H1 (cell line): ENCODE data around the gene TRAPPC8. TPM values are rescaled to one million over a fixed set of nuclear protein-coding genes. Genes with fewer than 3 reads are reported as not detected.
"Not testable (repeated sequence)": the region's sequence is repeated elsewhere in the genome, so short reads cannot be mapped to it uniquely, and the experiment has no call there.

Experiments used
- CTCF ChIA-PET: fragments of 300-600 bp; sonication (Branson Sonifier 250); formaldehyde crosslinking; loops from one replicate; lab custom pipeline; 2021; ENCODE audit not compliant: partially characterized antibody; lab: Charles Lee
- POLR2A ChIA-PET: fragments of 300-600 bp; sonication (Branson Sonifier 250); formaldehyde crosslinking; loops from one replicate; lab custom pipeline; 2021; ENCODE audit warnings: inconsistent platforms; ENCODE audit not compliant: partially characterized antibody; lab: Charles Lee
- DNase-seq, 2 experiments: peaks; one replicate each; pipeline versions ENCODE4 v3.0.0 to v3.0.0-alpha.2; 2010 to 2022; ENCODE audit warnings: low spot score in 2 of 2, low read depth in 1 of 2, mixed read lengths in 1 of 2
- FAIRE-seq: peaks from 2 replicates; lab custom pipeline; 2011; peaks lifted over from hg19 to GRCh38; lab: Jason Lieb, UNC
- H2AFZ ChIP-seq: 2 replicates; pipeline ENCODE4 v1.8.1; 2012; ENCODE audit warnings: low read length, inconsistent platforms
- H2AK5ac ChIP-seq: 2 replicates; pipeline ENCODE4 v1.6.1; 2013; ENCODE audit warnings: low read depth, low read length
- H2BK120ac ChIP-seq: replicated peaks from 2 replicates; pipeline ENCODE3; 2013; ENCODE audit warnings: low read depth, low read length, inconsistent platforms
- H2BK12ac ChIP-seq: 2 replicates; pipeline ENCODE4 v1.6.1; 2013; ENCODE audit warnings: low read depth, low read length
- H2BK15ac ChIP-seq: 2 replicates; pipeline ENCODE4 v1.6.1; 2013; ENCODE audit warnings: low read length
- H2BK20ac ChIP-seq: 2 replicates; pipeline ENCODE4 v1.6.1; 2013; ENCODE audit warnings: low read length
- H2BK5ac ChIP-seq: 2 replicates; pipeline ENCODE4 v1.6.1; 2013; ENCODE audit warnings: low read depth, low read length
- H3K14ac ChIP-seq: 2 replicates; pipeline ENCODE4 v1.6.1; 2013; ENCODE audit warnings: inconsistent platforms; ENCODE audit not compliant: insufficient read length
- H3K18ac ChIP-seq: 2 replicates; pipeline ENCODE4 v1.6.1; 2013; ENCODE audit warnings: low read length; ENCODE audit errors: extremely low read depth
- H3K23ac ChIP-seq: 2 replicates; pipeline ENCODE4 v1.6.1; 2013; ENCODE audit warnings: inconsistent platforms; ENCODE audit not compliant: insufficient read length
- H3K23me2 ChIP-seq: 2 replicates; pipeline ENCODE4 v1.6.1; 2013; ENCODE audit warnings: low read depth, low read length
- H3K27ac ChIP-seq: 2 replicates; pipeline ENCODE4 v1.6.1; 2011; ENCODE audit warnings: low read depth, low read length, inconsistent platforms
- H3K27me3 ChIP-seq, 4 experiments: replicated peaks in 1 of 4; 1 replicate in 1 of 4; 2 replicates in 3 of 4; pipeline versions ENCODE4 v1.6.1 to v1.8.1; 2011 to 2013; ENCODE audit warnings: low read length in 3 of 4, mild to moderate bottlenecking in 3 of 4, inconsistent platforms in 2 of 4, mixed read lengths in 2 of 4, moderate library complexity in 1 of 4; ENCODE audit not compliant: control insufficient read depth in 3 of 4, insufficient read depth in 3 of 4; ENCODE audit errors: extremely low read depth in 1 of 4
- H3K36me3 ChIP-seq, 4 experiments: 2 replicates each; pipeline versions ENCODE4 v1.6.1 to v1.8.1; 2011 to 2013; ENCODE audit warnings: mild to moderate bottlenecking in 4 of 4, low read length in 3 of 4, moderate library complexity in 2 of 4, control low read depth in 1 of 4, inconsistent platforms in 1 of 4; ENCODE audit not compliant: insufficient read depth in 4 of 4, control insufficient read depth in 2 of 4
- H3K4ac ChIP-seq: replicated peaks from 2 replicates; pipeline ENCODE3; 2013; ENCODE audit warnings: low read length, low read depth, mixed read lengths, inconsistent platforms; ENCODE audit not compliant: insufficient read length
- H3K4me1 ChIP-seq, 4 experiments: replicated peaks in 1 of 4; 1 replicate in 1 of 4; 2 replicates in 3 of 4; pipeline versions ENCODE4 v1.6.1 to v1.8.1; 2011 to 2013; ENCODE audit warnings: low read length in 3 of 4, inconsistent platforms in 2 of 4, mixed read lengths in 1 of 4; ENCODE audit not compliant: insufficient read depth in 4 of 4, control insufficient read depth in 3 of 4
- H3K4me2 ChIP-seq, 2 experiments: 2 replicates each; pipeline versions ENCODE4 v1.6.1 to v1.8.1; 2011 to 2013; ENCODE audit warnings: low read depth in 2 of 2, low read length in 2 of 2, control low read depth in 1 of 2, inconsistent platforms in 1 of 2, mild to moderate bottlenecking in 1 of 2; ENCODE audit not compliant: insufficient read depth in 1 of 2
- H3K4me3 ChIP-seq, 4 experiments: fragments of 200-600, 300-600 bp in 1 of 4; sonication (generic), shearing (Covaris generic), sonication (Bioruptor Twin) in 1 of 4; 2 replicates each; pipeline versions ENCODE4 v1.5.1 to v1.8.1; 2011 to 2016; ENCODE audit warnings: low read length in 4 of 4, low read depth in 3 of 4, control low read depth in 2 of 4, inconsistent platforms in 2 of 4, mild to moderate bottlenecking in 2 of 4, mixed read lengths in 1 of 4, moderate library complexity in 1 of 4; ENCODE audit not compliant: insufficient read depth in 2 of 4; ENCODE audit errors: extremely low read depth in 1 of 4
- H3K56ac ChIP-seq: replicated peaks from 2 replicates; pipeline ENCODE3; 2013; ENCODE audit warnings: low read depth, mild to moderate bottlenecking, mixed read lengths, low read length, inconsistent platforms; ENCODE audit not compliant: insufficient read length
- H3K79me1 ChIP-seq: 2 replicates; pipeline ENCODE4 v1.6.1; 2013; ENCODE audit warnings: low read depth, low read length, control low read depth
- H3K79me2 ChIP-seq, 2 experiments: 2 replicates each; pipeline versions ENCODE4 v1.6.1 to v1.8.1; 2012 to 2013; ENCODE audit warnings: low read length in 2 of 2, mild to moderate bottlenecking in 2 of 2, inconsistent platforms in 1 of 2; ENCODE audit not compliant: insufficient read depth in 2 of 2, control insufficient read depth in 1 of 2
- H3K9ac ChIP-seq, 4 experiments: replicated peaks in 1 of 4; 1 replicate in 1 of 4; 2 replicates in 3 of 4; pipeline versions ENCODE4 v1.6.1 to v1.8.1; 2011 to 2013; ENCODE audit warnings: low read depth in 3 of 4, low read length in 3 of 4, control low read depth in 2 of 4, mild to moderate bottlenecking in 2 of 4, moderate library complexity in 2 of 4, inconsistent platforms in 1 of 4; ENCODE audit errors: extremely low read depth in 1 of 4
- H3K9me3 ChIP-seq, 2 experiments: 2 replicates each; pipeline versions ENCODE4 v1.6.1 to v1.8.1; 2012 to 2013; ENCODE audit warnings: mild to moderate bottlenecking in 2 of 2, moderate library complexity in 2 of 2, control low read depth in 1 of 2, inconsistent platforms in 1 of 2, low read depth in 1 of 2, low read length in 1 of 2, mixed read lengths in 1 of 2; ENCODE audit not compliant: insufficient read depth in 2 of 2
- H4K20me1 ChIP-seq, 2 experiments: replicated peaks in 1 of 2; 2 replicates each; pipeline versions ENCODE3 to v1.8.1; 2011 to 2013; ENCODE audit warnings: inconsistent platforms in 2 of 2, low read length in 2 of 2, mild to moderate bottlenecking in 1 of 2; ENCODE audit not compliant: insufficient read depth in 2 of 2, control insufficient read depth in 1 of 2
- H4K5ac ChIP-seq: 2 replicates; pipeline ENCODE4 v1.6.1; 2013; ENCODE audit warnings: low read length, low read depth, mixed read lengths, inconsistent platforms; ENCODE audit not compliant: insufficient read length
- H4K8ac ChIP-seq: 2 replicates; pipeline ENCODE4 v1.8.0; 2013; ENCODE audit warnings: mild to moderate bottlenecking, moderate library complexity, low read length, inconsistent platforms; ENCODE audit not compliant: insufficient read depth; ENCODE audit errors: extremely low read depth
- H4K91ac ChIP-seq: replicated peaks from 2 replicates; pipeline ENCODE3; 2013; ENCODE audit warnings: low read length, mixed read lengths, inconsistent platforms; ENCODE audit not compliant: insufficient read length
- CREB1 ChIP-seq: IDR thresholded peaks from 2 replicates; pipeline ENCODE4 v1.6.1; 2012; ENCODE audit warnings: inconsistent platforms
- POLR2A ChIP-seq, 2 experiments: IDR thresholded peaks; 1 replicate in 1 of 2; 2 replicates in 1 of 2; pipeline ENCODE4 v1.6.1; 2011; ENCODE audit warnings: low read depth in 2 of 2, low read length in 2 of 2, mild to moderate bottlenecking in 2 of 2; ENCODE audit errors: control extremely low read depth in 1 of 2
- WGBS, 2 experiments: shearing (Covaris generic) in 1 of 2; methylation state at CpG; one replicate each; pipeline versions ENCODE4 v1.1.6 to v1.1.7; 2013 to 2015; ENCODE audit warnings: low lambda C conversion rate in 2 of 2, mixed read lengths in 2 of 2, inconsistent platforms in 1 of 2, low coverage in 1 of 2, missing lambda C conversion rate in 1 of 2; ENCODE audit not compliant: insufficient replicate concordance in 2 of 2, insufficient coverage in 1 of 2, insufficient read length in 1 of 2; ENCODE audit errors: extremely low coverage in 1 of 2, missing lambda C conversion rate in 1 of 2; 5-methylcytosine and 5-hydroxymethylcytosine counted together
- polyA plus RNA-seq, 7 experiments: library from polyadenylated mRNA; depleted of rRNA in 3 of 7; stranded (reverse) in 5 of 7; unstranded in 2 of 7; fragments of >200 nt in 5 of 7; fragments of 200-250 nt in 2 of 7; gene quantifications; 1 replicate in 5 of 7; 2 replicates in 1 of 7; 4 replicates in 1 of 7; pipeline versions ENCODE4 v1.2.1 to v1.2.3, GENCODE V29; 2011 to 2013; ENCODE audit warnings: missing spikeins in 2 of 7, mixed read lengths in 2 of 7
- total RNA-seq: library from RNA; stranded (reverse); fragmentation: NEBNext Ultra II Directional; extraction: Animal tissue kit (Norgen Biotek cat#: 25700); gene quantifications from 2 replicates; pipeline ENCODE4 v1.2.1, GENCODE V29; 2021

The TRAPPC8 gene
- total and polyA plus RNA-seq, 2 of the 8 experiments (the other 6 are each of a cell fraction or from before 2014, with no cell fraction given), result 43.6 to 56.5 TPM

DNA sequence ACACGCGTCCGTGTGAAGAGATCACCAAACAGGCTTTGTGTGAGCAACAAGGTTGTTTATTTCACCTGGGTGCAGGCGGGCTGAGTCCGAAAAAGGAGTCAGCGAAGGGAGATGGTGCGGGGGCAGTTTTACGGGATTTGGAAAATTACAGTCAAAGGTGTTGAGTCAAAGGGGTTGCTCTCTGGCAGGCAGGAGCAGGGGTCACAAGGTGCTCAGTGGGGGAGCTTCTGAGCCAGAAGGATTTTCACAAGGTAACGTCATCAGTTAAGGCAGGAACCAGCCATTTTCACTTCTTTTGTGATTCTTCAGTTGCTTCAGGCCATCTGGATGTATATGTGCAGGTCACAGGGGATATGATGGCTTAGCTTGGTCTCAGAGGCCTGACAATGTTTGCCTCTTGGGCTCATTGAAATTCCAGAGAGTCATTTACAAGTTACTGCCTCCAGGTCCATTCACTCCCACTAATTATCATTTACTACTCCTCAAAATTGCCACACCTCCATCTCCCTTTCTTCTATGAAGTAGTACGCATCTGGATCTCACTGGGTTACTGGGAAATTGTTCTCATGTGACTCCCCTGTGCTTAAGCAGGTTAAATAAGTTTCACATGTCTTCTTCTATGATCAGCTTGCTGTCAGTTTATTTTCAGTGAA is 116.1 kb downstream of the TRAPPC8 start:
- peak overlapping the region in 3 of 4 experiments; percentile 6 to 59 (median 47); a peak in 6 of 7 replicates for H3K9ac ChIP-seq
- not testable (repeated sequence) for H2BK15ac ChIP-seq
- TF ChIP-seq POLR2A (IDR thresholded peaks at IDR 0.05; ENCODE audit: control extremely low read depth in 1 of 2, low read depth in 2 of 2, low read length in 2 of 2) (peak in 1 of 2 experiments; percentile 43; a peak in 1 of 3 replicates), CREB1 (peak; percentile 30; the same call in 1 of the 2 replicates)
- TF ChIP-seq, all 59 proteins: peak for 2; not testable (repeated sequence) for 57
- Histone ChIP-seq H3K36me3 (peaks cover 0 to 24% (median 8%) of the 10 kb centered on the region in 4 experiments; a peak in 5 of 8 replicates), H3K27ac (peak overlapping the region; percentile 87), H3K4me3 (peak overlapping the region in 1 of 4 experiments; percentile 42; a peak in 2 of 8 replicates), H4K91ac (peak overlapping the region; percentile 83), H3K4me1 (peaks cover 5 to 22% (median 8%) of the 10 kb centered on the region in 4 experiments; a peak in 6 of 7 replicates), H3K4me2 (peak overlapping the region; percentile 49 to 50), H3K18ac (peak overlapping the region; percentile 56), H2AK5ac (peak overlapping the region; percentile 69; the same call in 1 of the 2 replicates), H2BK20ac (0 out of 2 replicates have a peak overlapping the region, but pooled peaks have one; percentile 55), H2BK12ac (peak overlapping the region; percentile 76; the same call in 1 of the 2 replicates), H2BK5ac (peak overlapping the region; percentile 97)
- not testable (repeated sequence) for H4K8ac ChIP-seq, H3K56ac ChIP-seq, H3K79me1 ChIP-seq, H3K79me2 ChIP-seq, H3K9me3 ChIP-seq, H4K5ac ChIP-seq, FAIRE-seq, H3K23me2 ChIP-seq, H3K27me3 ChIP-seq, H2BK120ac ChIP-seq, H3K4ac ChIP-seq, H4K20me1 ChIP-seq, H2AFZ ChIP-seq, H3K23ac ChIP-seq, H3K14ac ChIP-seq
- peak; percentile 62 to 73 for DNase-seq
- 66% methylated on average over 10 of the region's 10 CpGs; no CpG with 5 or more reads in 1 of the 2 experiments for WGBS, 2 experiments
- ChIA-PET CTCF (interaction anchor here (1.3 to 1.5 kb wide), 2 partner anchors 18 to 83 kb away, joined by 3 read pairs; no protein-coding TSS in a partner anchor), POLR2A (interaction anchor here (0.8 to 2.4 kb wide), 4 partner anchors 17 to 128 kb away, joined by 3 to 7 read pairs (median 4); partner anchors contain the start of gene TRAPPC8)
